Measurements from ENCODE around the gene MUC12.
"Not testable (repeated sequence)": the region's sequence is repeated elsewhere in the genome, so short reads cannot be mapped to it uniquely, and the experiment has no call there.

Gene MUC12

DNA sequence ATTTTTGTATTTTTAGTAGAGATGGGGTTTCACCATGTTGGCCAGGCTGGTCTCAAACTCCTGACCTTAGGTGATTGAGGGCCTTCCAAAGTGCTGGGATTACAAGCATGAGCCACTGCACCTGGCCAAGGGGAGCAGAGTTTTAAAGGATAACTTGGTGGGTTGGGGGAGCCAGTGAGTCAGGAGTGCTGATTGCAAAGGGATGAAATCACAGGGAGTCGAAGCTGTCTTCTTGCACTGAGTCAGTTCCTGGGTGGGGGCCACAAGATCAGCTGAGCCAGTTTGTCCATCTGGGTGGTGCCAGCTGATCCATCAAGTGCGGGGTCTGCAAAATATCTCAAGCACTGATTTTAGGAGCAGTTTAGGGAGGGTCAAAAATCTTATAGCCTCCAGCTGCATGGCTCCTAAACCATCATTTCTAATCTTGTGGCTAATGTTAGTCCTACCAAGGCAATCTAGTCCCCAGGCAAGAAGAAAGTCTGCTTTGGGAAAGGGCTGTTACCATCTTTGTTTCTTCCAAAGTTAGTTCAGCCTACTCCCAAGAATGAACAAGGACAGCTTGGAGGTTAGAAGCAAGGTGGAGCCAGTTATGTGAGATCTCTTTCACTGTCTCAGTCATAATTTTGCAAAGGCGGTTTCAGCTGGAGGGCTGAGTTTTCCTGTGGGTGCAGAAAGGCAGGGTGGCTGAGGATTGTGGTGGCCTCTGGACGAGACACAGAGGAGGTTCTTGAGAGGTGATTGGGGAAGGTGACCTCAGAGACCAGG, 15.8 kb downstream of the MUC12 start:
- not testable (repeated sequence) for DNase-seq (ENCODE audit: low read depth)

DNA sequence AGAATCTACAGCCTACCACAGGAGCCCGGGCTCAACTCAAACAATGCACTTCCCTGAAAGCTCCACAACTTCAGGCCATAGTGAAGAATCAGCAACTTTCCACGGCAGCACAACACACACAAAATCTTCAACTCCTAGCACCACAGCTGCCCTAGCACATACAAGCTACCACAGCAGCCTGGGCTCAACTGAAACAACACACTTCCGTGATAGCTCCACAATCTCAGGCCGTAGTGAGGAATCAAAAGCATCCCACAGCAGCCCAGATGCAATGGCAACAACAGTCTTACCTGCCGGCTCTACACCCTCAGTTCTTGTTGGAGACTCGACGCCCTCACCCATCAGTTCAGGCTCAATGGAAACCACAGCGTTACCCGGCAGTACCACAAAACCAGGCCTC, 22.3 kb downstream of the MUC12 start:
- no peak for DNase-seq (ENCODE audit: low read depth)

DNA sequence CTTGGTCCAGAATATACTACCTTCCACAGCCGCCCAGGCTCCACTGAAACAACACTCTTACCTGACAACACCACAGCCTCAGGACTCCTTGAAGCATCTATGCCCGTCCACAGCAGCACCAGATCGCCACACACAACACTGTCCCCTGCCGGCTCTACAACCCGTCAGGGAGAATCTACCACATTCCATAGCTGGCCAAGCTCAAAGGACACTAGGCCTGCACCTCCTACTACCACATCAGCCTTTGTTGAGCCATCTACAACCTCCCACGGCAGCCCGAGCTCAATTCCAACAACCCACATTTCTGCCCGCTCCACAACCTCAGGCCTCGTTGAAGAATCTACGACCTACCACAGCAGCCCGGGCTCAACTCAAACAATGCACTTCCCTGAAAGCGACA, 22.9 kb downstream of the MUC12 start:
- DNase-seq (ENCODE audit: low read depth): not testable (repeated sequence)

DNA sequence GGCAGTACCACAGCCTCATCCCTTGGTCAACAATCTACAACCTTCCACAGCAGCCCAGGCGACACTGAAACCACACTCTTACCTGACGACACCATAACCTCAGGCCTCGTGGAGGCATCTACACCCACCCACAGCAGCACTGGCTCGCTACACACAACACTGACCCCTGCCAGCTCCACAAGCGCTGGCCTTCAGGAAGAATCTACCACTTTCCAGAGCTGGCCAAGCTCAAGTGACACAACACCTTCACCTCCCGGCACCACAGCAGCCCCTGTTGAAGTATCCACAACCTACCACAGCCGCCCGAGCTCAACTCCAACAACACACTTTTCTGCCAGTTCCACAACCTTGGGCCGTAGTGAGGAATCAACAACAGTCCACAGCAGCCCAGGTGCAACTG, 25.3 kb downstream of the MUC12 start:
- DNase-seq (ENCODE audit: low read depth): not testable (repeated sequence)

DNA sequence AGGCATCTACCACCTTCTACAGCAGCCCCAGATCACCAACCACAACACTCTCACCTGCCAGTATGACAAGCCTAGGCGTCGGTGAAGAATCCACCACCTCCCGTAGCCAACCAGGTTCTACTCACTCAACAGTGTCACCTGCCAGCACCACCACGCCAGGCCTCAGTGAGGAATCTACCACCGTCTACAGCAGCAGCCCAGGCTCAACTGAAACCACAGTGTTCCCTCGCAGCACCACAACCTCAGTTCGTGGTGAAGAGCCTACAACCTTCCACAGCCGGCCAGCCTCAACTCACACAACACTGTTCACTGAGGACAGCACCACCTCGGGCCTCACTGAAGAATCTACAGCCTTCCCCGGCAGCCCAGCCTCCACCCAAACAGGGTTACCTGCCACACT, 29.2 kb downstream of the MUC12 start:
- DNase-seq (ENCODE audit: low read depth): not testable (repeated sequence)

DNA sequence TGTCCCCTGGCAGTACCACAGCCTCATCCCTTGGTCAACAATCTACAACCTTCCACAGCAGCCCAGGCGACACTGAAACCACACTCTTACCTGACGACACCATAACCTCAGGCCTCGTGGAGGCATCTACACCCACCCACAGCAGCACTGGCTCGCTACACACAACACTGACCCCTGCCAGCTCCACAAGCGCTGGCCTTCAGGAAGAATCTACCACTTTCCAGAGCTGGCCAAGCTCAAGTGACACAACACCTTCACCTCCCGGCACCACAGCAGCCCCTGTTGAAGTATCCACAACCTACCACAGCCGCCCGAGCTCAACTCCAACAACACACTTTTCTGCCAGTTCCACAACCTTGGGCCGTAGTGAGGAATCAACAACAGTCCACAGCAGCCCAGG, 30.0 kb downstream of the MUC12 start:
- not testable (repeated sequence) for DNase-seq (ENCODE audit: low read depth)

DNA sequence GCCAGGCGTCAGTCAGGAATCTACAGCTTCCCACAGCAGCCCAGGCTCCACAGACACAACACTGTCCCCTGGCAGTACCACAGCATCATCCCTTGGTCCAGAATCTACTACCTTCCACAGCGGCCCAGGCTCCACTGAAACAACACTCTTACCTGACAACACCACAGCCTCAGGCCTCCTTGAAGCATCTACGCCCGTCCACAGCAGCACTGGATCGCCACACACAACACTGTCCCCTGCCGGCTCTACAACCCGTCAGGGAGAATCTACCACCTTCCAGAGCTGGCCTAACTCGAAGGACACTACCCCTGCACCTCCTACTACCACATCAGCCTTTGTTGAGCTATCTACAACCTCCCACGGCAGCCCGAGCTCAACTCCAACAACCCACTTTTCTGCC, 30.7 kb downstream of the MUC12 start:
- DNase-seq (ENCODE audit: low read depth): not testable (repeated sequence)

DNA sequence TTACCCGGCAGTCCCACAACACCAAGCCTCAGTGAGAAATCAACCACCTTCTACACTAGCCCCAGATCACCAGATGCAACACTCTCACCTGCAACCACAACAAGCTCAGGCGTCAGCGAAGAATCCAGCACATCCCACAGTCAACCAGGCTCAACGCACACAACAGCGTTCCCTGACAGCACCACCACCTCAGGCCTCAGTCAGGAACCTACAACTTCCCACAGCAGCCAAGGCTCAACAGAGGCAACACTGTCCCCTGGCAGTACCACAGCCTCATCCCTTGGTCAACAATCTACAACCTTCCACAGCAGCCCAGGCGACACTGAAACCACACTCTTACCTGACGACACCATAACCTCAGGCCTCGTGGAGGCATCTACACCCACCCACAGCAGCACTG, 33.0 kb downstream of the MUC12 start:
- DNase-seq (ENCODE audit: low read depth): not testable (repeated sequence)

DNA sequence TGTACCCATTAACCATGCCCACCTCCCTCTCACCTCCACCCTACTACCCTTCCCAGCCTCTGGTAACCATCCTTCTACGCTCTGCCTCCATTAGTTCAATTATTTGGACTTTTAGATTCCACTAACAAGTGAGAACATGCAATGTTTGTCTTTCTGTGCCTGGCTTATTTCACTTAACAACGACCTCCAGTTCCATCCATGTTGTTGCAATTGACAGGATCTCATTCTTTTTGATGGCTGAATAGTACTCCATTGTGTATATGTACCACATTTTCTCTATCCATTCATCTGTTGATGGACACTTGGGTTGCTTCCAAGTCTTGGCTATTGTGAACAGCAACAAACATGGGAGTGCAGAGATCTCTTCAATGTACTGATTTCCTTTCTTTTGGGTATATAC, 38.0 kb downstream of the MUC12 start:
- DNase-seq (ENCODE audit: low read depth): not testable (repeated sequence)

DNA sequence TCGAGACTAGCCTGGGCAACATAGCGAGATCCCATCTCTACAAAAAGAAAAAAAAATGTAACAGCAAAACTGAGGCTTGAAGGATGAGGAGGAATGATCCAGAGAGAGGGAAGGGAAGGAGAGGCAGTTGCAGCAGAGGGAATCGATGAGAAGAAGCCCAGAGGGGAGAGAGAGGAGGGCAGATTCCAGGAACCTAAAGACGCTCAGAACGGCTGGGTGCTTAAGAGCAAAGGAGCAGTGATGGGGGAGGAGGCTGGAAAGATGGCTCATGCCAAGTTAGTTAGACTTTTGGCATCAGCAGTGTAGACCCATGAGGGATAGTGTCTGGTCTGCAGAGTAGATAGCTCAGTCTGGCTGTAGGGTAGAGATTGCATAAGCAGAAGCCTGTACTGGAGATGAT, 40.3 kb downstream of the MUC12 start:
- DNase-seq (ENCODE audit: low read depth): no peak

DNA sequence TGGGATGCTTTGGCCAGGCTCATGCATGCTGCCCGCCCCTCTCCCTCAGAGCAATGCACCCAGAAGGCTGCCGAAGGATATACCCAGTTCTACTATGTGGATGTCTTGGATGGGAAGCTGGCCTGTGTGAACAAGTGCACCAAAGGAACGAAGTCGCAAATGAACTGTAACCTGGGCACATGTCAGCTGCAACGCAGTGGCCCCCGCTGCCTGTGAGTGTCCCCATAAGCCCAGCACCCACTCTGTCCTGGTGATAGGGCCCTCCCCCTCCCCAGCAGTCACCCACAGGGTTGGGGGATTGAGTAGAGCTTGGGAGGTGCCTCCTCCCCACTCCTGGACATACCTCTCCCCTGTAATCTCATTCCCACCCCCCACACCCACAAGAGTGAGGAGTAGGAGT, 43.6 kb downstream of the MUC12 start:
- DNase-seq (ENCODE audit: low read depth): no peak

DNA sequence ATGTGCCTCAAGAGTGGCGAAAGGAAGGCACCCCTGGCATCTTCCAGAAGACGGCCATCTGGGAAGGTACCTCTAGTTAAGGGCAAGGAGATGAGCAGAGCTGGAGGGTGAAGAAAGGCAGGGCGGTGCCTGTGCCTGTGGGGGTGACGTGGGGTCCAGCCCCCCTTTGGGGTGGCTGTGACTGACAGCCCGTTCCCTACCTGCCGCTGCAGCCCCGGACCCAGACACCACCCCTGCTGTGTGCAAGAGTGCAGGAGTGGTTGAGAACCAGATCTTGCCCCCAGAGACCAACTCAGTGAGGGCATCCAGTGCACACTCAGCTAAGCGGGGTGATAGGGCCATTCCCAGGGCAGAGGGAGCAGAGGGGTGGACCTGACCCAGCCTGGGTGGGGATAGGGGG, 46.3 kb downstream of the MUC12 start:
- DNase-seq (ENCODE audit: low read depth): no peak

DNA sequence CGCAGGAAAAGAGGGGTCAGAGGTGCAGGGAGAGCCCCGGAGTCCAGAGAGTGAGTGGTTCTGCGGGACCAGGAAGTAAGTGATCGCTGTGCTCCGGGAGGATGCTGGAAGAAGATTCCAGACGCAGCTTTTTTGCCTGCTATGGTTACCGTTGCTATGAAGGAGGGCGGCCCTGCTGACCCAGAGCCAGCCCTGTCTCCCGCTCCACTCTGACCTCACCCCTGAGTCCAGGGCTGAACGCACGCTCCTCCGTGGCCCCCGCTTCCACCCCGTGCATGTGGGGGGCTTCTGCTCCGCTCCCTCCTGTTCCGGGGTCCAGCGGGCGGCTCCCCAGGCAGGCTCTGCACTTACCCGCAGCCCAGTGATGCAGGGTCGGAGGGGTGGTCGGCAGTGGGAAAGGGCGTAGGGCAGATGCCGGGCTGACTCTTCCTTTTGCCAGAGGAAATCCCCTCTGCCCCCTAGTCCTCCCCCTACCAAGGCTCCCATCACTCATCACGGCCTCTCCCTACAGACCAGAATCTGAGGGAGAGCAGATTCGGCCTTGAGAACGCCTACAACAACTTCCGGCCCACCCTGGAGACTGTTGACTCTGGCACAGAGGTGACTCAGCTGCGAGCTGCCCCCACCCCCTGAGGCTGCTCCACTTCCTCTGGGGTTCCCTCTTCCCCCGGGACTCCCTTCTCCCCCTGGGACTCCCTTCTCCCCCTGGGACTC, 47.9 kb downstream of the MUC12 start:
- DNase-seq (ENCODE audit: low read depth): peak; percentile 32

DNA sequence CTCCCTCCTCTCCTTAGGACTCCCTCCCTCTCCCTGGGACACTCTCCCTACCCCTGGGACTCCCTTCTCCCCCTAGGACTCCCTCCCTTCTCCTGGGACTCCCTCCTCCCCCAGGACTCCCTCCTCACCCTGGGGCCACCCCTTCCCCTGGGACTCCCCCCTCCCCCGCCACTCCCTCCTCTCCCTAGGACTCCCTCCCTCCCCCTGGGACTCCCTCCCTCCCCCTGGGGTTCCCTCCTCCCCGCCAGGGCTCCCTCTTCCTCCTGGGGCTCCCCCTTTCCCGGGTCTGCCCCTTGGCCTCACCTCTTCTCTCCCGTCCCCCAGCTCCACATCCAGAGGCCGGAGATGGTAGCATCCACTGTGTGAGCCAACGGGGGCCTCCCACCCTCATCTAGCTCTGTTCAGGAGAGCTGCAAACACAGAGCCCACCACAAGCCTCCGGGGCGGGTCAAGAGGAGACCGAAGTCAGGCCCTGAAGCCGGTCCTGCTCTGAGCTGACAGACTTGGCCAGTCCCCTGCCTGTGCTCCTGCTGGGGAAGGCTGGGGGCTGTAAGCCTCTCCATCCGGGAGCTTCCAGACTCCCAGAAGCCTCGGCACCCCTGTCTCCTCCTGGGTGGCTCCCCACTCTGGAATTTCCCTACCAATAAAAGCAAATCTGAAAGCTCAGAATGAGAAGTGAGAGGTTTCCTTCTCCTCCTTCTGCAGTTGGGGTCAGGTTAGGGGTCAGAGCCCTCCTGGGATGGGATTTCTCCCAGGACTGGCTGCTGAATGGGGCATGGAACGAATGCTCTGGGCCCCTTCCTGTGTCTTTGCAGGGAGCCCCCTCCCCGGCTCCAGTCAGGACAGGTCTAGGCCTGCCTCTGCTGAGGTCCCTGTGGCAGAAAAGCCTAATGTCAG, 49.2 kb downstream of the MUC12 start:
- DNase-seq (ENCODE audit: low read depth): no peak

DNA sequence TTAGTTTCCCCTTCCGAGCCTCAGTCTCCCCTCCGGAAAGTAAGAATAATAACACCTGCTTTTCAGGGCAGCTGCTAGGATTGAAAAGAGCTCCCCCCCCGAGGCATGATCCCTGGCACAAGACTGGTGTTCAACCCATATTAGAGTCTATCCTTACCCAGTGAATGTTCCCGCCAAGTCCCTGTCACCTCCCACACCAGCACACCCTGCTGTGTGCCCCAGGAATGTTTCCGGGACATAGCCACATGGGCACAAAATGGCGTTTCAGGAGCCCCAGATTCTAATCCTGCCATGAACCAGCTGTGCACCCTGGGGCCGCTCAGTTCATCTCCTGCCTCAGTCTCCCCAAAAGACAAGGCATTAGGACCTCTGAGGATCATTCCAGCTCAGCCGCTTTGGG, 51.1 kb downstream of the MUC12 start:
- no peak for DNase-seq (ENCODE audit: low read depth)

DNA sequence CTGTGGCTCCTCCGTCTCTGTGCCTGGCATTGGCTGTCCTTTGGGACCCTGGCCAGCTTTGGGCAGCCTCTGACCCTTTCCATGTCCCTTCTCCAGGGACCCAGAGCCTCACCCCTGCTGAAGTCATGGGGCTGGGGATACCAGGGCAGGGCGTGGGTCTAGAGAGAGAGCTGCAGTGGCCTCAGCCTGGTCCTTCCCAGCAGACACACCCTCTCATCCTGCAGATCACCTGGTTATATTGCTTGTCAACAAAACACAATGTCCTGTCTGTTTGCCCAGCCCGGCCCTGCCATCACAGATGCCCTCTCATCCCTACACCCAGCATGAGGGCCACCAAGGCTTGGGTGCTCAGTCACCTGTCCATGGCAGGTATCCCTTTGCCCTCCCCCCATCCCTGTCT, 52.3 kb downstream of the MUC12 start:
- DNase-seq (ENCODE audit: low read depth): no peak

DNA sequence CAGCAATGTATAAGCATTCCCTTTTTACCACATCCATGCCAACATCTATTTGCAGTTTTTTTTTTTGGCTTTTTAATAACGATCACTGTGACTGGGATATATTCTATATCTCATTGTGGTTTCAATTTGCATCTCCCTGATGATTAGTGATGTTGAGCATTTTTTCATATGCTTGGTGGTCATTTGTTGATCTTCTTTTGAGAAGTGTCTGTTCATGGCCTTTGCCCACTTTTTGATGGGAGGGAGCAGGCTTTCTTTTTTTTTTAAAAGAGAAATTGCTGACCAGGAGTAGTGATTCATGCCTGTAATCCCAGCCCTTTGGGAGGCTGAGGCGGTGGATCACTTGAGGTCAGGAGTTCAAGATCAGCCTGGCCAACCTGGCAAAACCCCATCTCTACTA, 54.5 kb downstream of the MUC12 start:
- DNase-seq (ENCODE audit: low read depth): no peak

DNA sequence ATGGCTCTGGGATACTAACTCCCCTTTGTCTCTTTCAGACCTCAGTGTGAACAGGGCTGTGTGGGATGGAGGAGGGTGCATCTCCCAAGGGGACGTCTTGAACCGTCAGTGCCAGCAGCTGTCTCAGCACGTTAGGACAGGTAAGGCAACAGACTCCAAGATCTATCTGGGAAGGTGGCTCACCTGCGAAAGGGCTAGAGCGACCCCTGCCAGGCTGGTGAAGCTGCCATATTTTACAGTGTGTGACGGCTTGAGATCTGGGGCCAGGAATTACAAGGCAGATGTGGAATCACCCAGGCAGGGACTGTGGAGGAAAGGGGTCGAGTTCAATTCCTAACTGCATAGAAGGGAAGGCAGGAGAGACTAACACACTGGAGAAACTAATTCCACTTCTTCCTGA, 61.7 kb downstream of the MUC12 start:
- DNase-seq (ENCODE audit: low read depth): no peak

DNA sequence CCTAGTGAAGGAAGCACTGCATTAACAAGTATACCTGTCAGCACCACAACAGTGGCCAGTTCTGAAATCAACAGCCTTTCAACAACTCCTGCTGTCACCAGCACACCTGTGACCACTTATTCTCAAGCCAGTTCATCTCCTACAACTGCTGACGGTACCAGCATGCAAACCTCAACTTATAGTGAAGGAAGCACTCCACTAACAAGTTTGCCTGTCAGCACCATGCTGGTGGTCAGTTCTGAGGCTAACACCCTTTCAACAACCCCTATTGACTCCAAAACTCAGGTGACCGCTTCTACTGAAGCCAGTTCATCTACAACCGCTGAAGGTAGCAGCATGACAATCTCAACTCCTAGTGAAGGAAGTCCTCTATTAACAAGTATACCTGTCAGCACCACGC, 66.6 kb downstream of the MUC12 start:
- DNase-seq (ENCODE audit: low read depth): no peak

DNA sequence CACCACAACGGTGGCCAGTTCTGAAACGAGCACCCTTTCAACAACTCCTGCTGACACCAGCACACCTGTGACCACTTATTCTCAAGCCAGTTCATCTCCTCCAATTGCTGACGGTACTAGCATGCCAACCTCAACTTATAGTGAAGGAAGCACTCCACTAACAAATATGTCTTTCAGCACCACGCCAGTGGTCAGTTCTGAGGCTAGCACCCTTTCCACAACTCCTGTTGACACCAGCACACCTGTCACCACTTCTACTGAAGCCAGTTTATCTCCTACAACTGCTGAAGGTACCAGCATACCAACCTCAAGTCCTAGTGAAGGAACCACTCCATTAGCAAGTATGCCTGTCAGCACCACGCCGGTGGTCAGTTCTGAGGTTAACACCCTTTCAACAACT, 71.9 kb downstream of the MUC12 start:
- DNase-seq (ENCODE audit: low read depth): not testable (repeated sequence)

DNA sequence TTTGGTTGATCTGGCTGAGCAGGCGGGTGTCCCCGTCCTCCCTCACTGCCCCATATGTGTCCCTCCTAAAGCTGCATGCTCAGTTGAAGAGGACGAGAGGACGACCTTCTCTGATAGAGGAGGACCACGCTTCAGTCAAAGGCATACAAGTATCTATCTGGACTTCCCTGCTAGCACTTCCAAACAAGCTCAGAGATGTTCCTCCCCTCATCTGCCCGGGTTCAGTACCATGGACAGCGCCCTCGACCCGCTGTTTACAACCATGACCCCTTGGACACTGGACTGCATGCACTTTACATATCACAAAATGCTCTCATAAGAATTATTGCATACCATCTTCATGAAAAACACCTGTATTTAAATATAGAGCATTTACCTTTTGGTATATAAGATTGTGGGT, 89.0 kb downstream of the MUC12 start:
- DNase-seq (ENCODE audit: low read depth): no peak

DNA sequence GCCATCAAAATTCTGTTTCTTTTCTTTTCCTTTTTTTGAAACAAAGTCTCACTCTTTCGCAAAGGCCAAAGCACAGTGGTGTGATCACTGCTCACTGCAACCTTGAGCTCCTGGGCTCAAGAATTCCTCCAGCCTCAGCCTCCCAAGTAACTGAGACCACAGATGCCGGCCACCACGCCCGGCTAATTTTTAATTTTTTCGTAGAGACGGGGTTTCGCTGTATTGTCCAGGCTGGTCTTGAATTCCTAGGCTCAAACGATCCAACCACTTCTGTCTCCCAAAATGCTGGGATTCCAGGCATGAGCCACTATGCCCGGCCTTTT, 90.2 kb downstream of the MUC12 start:
- DNase-seq (ENCODE audit: low read depth): no peak

DNA sequence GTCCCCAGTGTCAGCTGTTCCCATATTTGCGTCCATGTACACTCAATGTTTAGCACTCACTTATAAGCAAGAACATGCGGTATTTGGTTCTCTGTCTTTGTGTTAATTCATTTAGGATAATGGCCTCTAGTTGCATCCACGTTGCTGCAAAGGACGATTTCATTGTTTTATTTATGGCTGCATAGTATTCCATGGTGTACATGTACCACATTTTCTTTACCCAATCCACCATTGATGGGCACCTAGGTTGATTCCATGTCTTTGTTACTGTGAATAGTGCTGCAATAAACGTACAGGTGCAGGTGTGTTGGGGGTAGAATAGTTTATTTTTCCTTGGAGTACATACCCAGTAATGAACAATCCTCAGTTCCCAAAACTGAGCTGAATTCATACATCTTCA, 91.6 kb downstream of the MUC12 start:
- no peak for DNase-seq (ENCODE audit: low read depth)

All from T-helper 22 cell (primary cell).